Stimulated activated naive CD4-positive, alpha-beta T cell treated with Interleukin-2 at 50 U/mL for 16 hours (primary cell): ENCODE results near the gene CRIP1.

Experiments used
- DNase-seq: peaks from one replicate; lab custom pipeline; 2025; lab: John Stamatoyannopoulos, UW

CRIP1 gene

GRCh38 chr14:105470350-105471296 lies 16.1 kb upstream of the CRIP1 start:
- DNase-seq: no peak

- no peak for DNase-seq
Observed at GRCh38 chr14:105471297-105471821, 15.3 kb upstream of the CRIP1 start.

GRCh38 chr14:105471823-105472485 lies 14.7 kb upstream of the CRIP1 start:
- no peak for DNase-seq

- DNase-seq: no peak
Observed at GRCh38 chr14:105472486-105472991, 14.1 kb upstream of the CRIP1 start.

GRCh38 chr14:105473033-105473676 lies 13.5 kb upstream of the CRIP1 start:
- no peak for DNase-seq

- peak; percentile 76 for DNase-seq
Observed at GRCh38 chr14:105473677-105474482, 12.8 kb upstream of the CRIP1 start.

GRCh38 chr14:105474483-105475268 lies 12.0 kb upstream of the CRIP1 start, which contains the start of gene CRIP2:
TSS of gene CRIP2 (plus strand) at chr14:105474821. CDS start at chr14:105474863, 42 bp downstream.
- peak; percentile 21 for DNase-seq

- no peak for DNase-seq
Observed at GRCh38 chr14:105475269-105476096, 11.2 kb upstream of the CRIP1 start.

GRCh38 chr14:105476097-105476830 lies 10.4 kb upstream of the CRIP1 start:
- DNase-seq: no peak

- DNase-seq: no peak
Observed at GRCh38 chr14:105476831-105477659, 9.6 kb upstream of the CRIP1 start.

GRCh38 chr14:105477660-105478397 lies 8.9 kb upstream of the CRIP1 start:
- peak; percentile 53 for DNase-seq

- no peak for DNase-seq
Observed at GRCh38 chr14:105478398-105479251, 8.1 kb upstream of the CRIP1 start.

GRCh38 chr14:105479431-105480158 lies 7.1 kb upstream of the CRIP1 start:
- DNase-seq: no peak

- no peak for DNase-seq
Observed at GRCh38 chr14:105480199-105480746, 6.4 kb upstream of the CRIP1 start.
